Stomach smooth muscle (tissue), 2 donors: ENCODE results near the gene KRT86.
"Not testable (repeated sequence)": the region's sequence is repeated elsewhere in the genome, so short reads cannot be mapped to it uniquely, and the experiment has no call there.

Experiments used
- H3K27ac ChIP-seq: one replicate; pipeline ENCODE4 v1.7.0; 2013; ENCODE audit warnings: mild to moderate bottlenecking, low read length, inconsistent platforms
- H3K27me3 ChIP-seq, 2 donors: one replicate each; pipeline ENCODE4 v1.7.0; 2013; ENCODE audit warnings: low read length in 2 of 2; ENCODE audit not compliant: insufficient read depth in 2 of 2, control insufficient read depth in 1 of 2
- H3K36me3 ChIP-seq, 2 donors: one replicate each; pipeline ENCODE4 v1.7.0; 2013; ENCODE audit warnings: low read length in 2 of 2; ENCODE audit not compliant: control insufficient read depth in 2 of 2, insufficient read depth in 2 of 2
- H3K4me1 ChIP-seq: one replicate; pipeline ENCODE4 v1.7.0; 2013; ENCODE audit warnings: low read length; ENCODE audit not compliant: control insufficient read depth, insufficient read depth
- H3K4me3 ChIP-seq, 2 donors: one replicate each; pipeline ENCODE4 v1.7.0; 2013; ENCODE audit warnings: low read length in 2 of 2
- H3K9ac ChIP-seq, 2 donors: one replicate each; pipeline ENCODE4 v1.7.0; 2013; ENCODE audit warnings: low read length in 2 of 2, mild to moderate bottlenecking in 1 of 2
- H3K9me3 ChIP-seq, 2 donors: one replicate each; pipeline ENCODE4 v1.7.0; 2013; ENCODE audit warnings: low read length in 2 of 2; ENCODE audit not compliant: control insufficient read depth in 2 of 2
- donor health status: healthy.
- donor health status: Pancreatic carcinoma.

KRT86 gene

GRCh38 chr12:52300796-52301691 lies 26.6 kb downstream of the KRT86 start:
- no peaks in the 10 kb centered on the region for H3K36me3 ChIP-seq
- H3K9ac ChIP-seq, result no peak overlapping the region
- H3K4me3 ChIP-seq, result no peak overlapping the region
- H3K27me3 ChIP-seq, result no peaks in the 10 kb centered on the region
- H3K27ac ChIP-seq, result no peak overlapping the region
- no peaks in the 10 kb centered on the region for H3K9me3 ChIP-seq
- no peaks in the 10 kb centered on the region for H3K4me1 ChIP-seq

- not testable (repeated sequence) for H3K27ac ChIP-seq, H3K4me3 ChIP-seq, H3K9ac ChIP-seq, H3K36me3 ChIP-seq, H3K4me1 ChIP-seq, H3K9me3 ChIP-seq, H3K27me3 ChIP-seq
These were observed 27.3 kb downstream of the KRT86 start for GRCh38 chr12:52301721-52302120.

- H3K27ac ChIP-seq, H3K27me3 ChIP-seq, H3K9ac ChIP-seq, H3K4me1 ChIP-seq, H3K9me3 ChIP-seq, H3K36me3 ChIP-seq, H3K4me3 ChIP-seq: not testable (repeated sequence)
These were observed 27.9 kb downstream of the KRT86 start for GRCh38 chr12:52302242-52302914.

- Histone ChIP-seq H3K27me3 (peaks cover 0 to 18% of the 10 kb centered on the region in 2 donors), H3K4me1 (peaks cover 12% of the 10 kb centered on the region)
- not testable (repeated sequence) for H3K36me3 ChIP-seq, H3K9ac ChIP-seq, H3K4me3 ChIP-seq, H3K27ac ChIP-seq, H3K9me3 ChIP-seq
These were observed 30.5 kb downstream of the KRT86 start for GRCh38 chr12:52304941-52305411.

- no peak overlapping the region for H3K4me3 ChIP-seq
- H3K36me3 ChIP-seq, result no peaks in the 10 kb centered on the region
- no peaks in the 10 kb centered on the region for H3K9me3 ChIP-seq
- no peak overlapping the region for H3K9ac ChIP-seq
- H3K27me3 ChIP-seq, result peaks cover 0 to 18% of the 10 kb centered on the region in 2 donors
- peaks cover 18% of the 10 kb centered on the region for H3K4me1 ChIP-seq
- H3K27ac ChIP-seq, result no peak overlapping the region
These were observed 31.7 kb downstream of the KRT86 start for GRCh38 chr12:52305921-52306705.

- no peaks in the 10 kb centered on the region for H3K9me3 ChIP-seq
- peaks cover 0 to 18% of the 10 kb centered on the region in 2 donors for H3K27me3 ChIP-seq
- peaks cover 23% of the 10 kb centered on the region for H3K4me1 ChIP-seq
- no peak overlapping the region for H3K9ac ChIP-seq
- H3K36me3 ChIP-seq, result no peaks in the 10 kb centered on the region
- H3K4me3 ChIP-seq, result no peak overlapping the region
- no peak overlapping the region for H3K27ac ChIP-seq
These were observed 32.3 kb downstream of the KRT86 start for GRCh38 chr12:52306731-52307130.

GRCh38 chr12:52307836-52308805 lies 33.7 kb downstream of the KRT86 start:
- H3K27me3 ChIP-seq, result peaks cover 0 to 18% of the 10 kb centered on the region in 2 donors
- H3K9ac ChIP-seq, result peak overlapping the region; percentile 7 to 58
- H3K27ac ChIP-seq, result peak overlapping the region; percentile 41

GRCh38 chr12:52308806-52309425 lies 34.5 kb downstream of the KRT86 start:
- Histone ChIP-seq H3K9me3 (no peaks in the 10 kb centered on the region), H3K36me3 (no peaks in the 10 kb centered on the region), H3K9ac (peak overlapping the region; percentile 7 to 29), H3K27ac (peak overlapping the region; percentile 41), H3K27me3 (peaks cover 2 to 18% of the 10 kb centered on the region in 2 donors), H3K4me3 (peak overlapping the region; percentile 61 to 76), H3K4me1 (peaks cover 23% of the 10 kb centered on the region)

More at GRCh38 chr12:52307836-52308805, 33.7 kb downstream of the KRT86 start:
- Histone ChIP-seq H3K4me1 (peaks cover 23% of the 10 kb centered on the region), H3K9me3 (no peaks in the 10 kb centered on the region), H3K36me3 (no peaks in the 10 kb centered on the region), H3K4me3 (peak overlapping the region; percentile 61 to 76)

- Histone ChIP-seq H3K9me3 (no peaks in the 10 kb centered on the region), H3K9ac (no peak overlapping the region), H3K4me3 (no peak overlapping the region), H3K27me3 (peaks cover 2 to 18% of the 10 kb centered on the region in 2 donors), H3K27ac (no peak overlapping the region), H3K4me1 (peaks cover 23% of the 10 kb centered on the region), H3K36me3 (no peaks in the 10 kb centered on the region)
These were observed 36.3 kb downstream of the KRT86 start for GRCh38 chr12:52310622-52311284.
